OCI-LY7 (cell line): Measurements from ENCODE around the gene CHST8.

Experiments used
- EZH2phosphoT487 ChIP-seq: fragments of 200-600 bp; sonication (generic); IDR thresholded peaks from 2 replicates; pipeline ENCODE4 v1.6.1; 2018; ENCODE audit warnings: low read depth, borderline replicate concordance, mild to moderate bottlenecking, mixed run types, antibody characterized with exemption, low read length, moderate library complexity, mixed read lengths
- TF ChIP-seq, protein P1 (sequence below): fragments of 200-600 bp; sonication (generic); conservative IDR thresholded peaks from 2 replicates; pipeline ENCODE4 v1.5.1; 2014; ENCODE audit warnings: mild to moderate bottlenecking, antibody characterized with exemption, low read length, moderate library complexity, mixed read lengths

DNA sequence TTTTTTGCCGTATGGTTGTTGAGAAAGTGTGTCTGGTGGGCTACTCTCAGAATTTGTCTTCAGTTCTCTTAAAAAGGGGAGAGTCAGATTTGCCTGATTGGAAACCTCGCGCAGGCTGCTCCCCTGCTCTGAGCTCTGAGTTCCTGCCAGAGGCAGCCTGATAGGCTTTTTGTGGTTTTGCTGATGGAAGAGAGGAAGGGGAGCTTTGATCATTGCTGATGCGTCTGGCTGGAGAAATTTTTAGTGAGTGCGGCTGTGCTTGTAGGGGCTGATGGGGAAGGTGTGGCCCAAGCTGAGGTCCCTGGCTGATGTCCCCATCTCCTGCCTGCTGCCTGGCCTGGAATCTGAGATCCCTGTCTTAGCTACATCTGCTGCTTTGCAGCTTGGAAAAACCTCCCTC is 2.8 kb downstream of the CHST8 start:
- TF ChIP-seq, protein P1, sequence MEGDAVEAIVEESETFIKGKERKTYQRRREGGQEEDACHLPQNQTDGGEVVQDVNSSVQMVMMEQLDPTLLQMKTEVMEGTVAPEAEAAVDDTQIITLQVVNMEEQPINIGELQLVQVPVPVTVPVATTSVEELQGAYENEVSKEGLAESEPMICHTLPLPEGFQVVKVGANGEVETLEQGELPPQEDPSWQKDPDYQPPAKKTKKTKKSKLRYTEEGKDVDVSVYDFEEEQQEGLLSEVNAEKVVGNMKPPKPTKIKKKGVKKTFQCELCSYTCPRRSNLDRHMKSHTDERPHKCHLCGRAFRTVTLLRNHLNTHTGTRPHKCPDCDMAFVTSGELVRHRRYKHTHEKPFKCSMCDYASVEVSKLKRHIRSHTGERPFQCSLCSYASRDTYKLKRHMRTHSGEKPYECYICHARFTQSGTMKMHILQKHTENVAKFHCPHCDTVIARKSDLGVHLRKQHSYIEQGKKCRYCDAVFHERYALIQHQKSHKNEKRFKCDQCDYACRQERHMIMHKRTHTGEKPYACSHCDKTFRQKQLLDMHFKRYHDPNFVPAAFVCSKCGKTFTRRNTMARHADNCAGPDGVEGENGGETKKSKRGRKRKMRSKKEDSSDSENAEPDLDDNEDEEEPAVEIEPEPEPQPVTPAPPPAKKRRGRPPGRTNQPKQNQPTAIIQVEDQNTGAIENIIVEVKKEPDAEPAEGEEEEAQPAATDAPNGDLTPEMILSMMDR, result no peak
- TF ChIP-seq EZH2phosphoT487, result no peak
